Measurements from ENCODE around the gene FBXL2.
"Not testable (repeated sequence)": the region's sequence is repeated elsewhere in the genome, so short reads cannot be mapped to it uniquely, and the experiment has no call there.

FBXL2 gene

DNA sequence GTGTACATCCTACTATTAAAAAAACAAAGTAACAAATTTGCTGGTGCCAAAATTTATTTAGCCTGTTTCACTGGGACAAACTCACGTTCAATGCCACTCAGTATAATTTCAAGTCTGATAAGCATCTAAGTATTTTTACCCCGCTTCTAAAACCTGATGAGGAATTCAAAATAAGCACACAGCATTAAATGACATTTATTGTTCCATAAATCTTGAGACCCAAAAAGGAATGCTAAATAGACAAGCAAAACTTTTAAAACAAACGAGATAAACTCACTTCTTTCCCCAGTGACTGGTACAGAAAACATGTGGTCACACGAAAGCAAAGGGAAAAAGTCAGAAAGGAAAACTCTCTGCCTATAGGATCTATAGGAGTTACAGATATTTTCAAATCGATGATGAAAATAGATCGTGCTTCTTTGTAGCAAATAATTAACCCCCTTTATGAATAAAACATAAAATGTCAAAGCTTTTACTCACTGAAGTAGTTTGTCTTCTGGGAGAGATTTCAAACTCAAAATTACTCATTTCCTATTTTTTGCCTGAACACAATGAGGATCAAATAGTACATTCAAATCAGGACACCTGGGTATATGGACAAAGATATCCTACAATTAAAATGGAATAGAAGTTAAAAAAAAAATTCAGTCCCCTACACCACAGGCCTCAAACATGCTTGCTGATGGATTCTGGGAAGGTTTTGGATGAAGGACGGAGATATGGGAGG, 111.3 kb downstream of the FBXL2 start:
- DNase-seq (ENCODE audit: low spot score) = no peak

DNA sequence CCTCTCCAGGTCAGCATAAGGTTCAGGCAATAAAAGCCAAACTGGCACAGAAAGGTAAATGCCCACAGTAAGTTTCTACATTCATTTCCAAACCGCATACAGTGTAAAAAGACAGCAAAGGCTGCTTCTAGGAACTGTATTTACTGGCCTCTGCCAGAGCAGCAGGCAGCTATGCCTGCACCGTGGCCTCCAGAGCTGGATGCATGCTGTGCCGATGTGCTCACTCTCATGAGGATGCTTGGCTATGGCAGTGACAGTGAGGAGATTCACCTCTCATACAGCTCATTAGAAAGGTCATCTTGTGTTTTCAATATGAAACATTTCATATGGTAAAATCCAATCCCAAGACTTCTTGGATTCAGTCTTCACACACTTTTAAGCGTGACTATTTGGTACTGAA, 112.7 kb downstream of the FBXL2 start:
- no peak for DNase-seq (ENCODE audit: low spot score)

DNA sequence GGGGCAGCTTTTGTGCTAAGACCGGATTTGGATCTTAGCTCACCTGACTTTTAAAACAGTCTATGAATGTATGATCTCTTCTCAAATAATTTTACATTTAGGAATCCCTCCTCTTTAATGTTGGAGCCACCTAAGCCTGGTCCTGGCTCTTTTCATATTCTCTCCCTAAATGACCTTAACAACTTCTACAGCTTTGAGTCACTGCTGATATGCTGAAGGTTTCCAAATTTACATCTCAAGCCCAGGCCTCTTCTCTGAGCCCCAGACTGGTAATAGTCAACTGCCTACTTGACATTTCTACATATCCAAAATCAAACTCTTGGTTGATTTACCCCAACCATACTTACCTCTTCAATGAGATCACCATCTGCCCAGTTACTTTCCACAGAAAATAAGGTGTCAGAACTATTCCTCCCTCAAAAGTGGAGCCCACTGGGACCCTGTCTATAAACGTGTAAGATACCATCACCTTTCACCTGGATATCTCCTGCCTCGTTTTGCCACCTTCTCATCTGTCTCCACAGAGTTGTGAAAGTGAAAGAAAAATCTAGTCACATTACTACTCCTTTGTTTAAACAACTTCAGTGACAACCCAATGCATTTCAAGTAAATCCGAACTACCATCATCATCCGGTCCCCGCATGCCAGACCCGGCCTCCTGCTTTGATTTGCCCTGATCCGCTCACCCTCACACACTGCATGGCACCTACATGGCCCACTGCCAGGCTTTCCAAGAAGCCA, 114.2 kb downstream of the FBXL2 start:
- DNase-seq (ENCODE audit: low spot score) = no peak

DNA sequence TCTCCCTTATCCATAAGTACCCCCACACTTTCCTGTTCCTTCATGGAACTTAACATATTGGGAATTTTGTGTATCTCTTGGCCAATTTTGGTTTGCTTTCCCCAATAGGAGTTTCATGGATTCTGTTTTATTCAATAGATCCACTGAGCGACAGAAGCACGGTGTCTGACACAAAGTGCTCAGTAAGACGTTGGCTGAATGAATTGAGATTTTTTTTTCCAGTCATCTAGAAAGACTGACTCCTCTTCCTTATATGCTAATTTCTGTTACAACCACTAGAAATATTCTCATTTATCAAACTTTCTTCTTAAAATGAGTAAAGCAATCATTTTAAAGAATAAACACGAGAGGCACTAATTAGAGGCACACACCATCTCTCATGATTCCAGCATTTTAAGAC, 114.9 kb downstream of the FBXL2 start:
- DNase-seq (ENCODE audit: low spot score) = no peak

DNA sequence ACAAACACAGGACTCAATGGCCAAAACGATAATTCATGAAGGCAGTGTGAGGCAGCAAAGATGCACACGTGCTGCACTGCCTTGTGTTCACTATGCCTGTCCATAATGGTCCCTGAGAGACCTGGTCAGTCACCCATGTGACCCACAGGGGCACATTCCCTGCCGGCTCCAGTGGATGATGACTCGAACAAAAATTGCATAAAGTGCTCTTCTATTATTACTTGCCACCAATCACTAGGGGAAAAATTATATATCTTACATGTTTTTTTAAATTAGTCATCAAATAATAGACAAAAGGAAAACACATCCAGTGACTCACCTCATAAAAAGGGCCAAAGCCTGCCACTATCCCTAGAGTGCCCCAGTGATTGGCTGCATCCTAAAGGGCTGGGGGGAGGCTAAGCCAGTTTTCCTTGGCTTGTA, 115.5 kb downstream of the FBXL2 start:
- DNase-seq (ENCODE audit: low spot score) = peak; percentile 85

DNA sequence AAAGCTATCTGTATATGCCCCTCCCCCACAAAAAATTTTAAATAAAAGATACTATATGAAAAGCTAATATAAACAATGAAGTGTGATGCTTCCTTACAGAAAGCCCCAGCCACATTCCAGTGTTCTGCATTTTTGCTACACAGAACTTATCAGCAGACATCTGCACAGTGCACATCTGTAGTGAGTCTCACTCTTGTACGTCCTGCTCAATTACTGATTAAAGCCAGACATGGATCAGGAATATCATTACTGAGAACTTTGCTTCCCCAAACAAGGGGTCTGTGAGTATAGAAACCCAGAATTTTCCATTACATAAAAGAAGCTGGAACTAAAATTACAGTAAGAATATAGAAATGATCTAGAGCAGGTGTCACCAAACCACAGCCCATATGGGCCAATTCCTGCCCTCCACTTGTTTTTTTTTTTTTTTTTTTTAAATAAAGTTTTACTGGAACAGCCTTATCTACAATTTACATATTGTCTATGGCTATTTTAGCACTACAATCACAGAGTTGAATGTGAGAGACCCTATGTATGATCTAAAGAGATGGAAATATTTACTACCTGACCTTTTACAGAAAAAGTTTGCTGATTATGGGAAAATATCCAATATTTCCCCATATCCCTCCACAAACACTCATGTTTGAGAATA, 117.3 kb downstream of the FBXL2 start:
- DNase-seq (ENCODE audit: low spot score) = no peak

DNA sequence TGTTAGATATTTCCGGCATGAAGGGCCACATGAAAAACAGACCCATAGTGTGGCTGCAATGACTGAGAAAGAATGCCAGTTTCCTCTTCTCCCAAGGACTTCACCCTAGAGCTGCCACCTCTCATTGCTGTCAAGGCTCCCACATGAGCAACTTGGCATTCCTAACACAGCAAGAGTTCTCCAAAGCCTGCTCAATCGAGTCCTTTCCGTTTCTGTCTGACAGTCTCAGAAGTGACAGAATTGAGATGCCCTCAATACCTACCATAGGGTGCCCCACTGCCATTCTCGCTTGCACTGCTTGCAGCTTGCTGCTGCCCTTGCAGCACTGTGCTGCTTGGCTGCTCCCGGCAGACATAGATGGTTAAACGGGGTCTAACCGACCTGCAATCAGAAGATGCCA, 118.7 kb downstream of the FBXL2 start:
- DNase-seq (ENCODE audit: low spot score) = no peak

DNA sequence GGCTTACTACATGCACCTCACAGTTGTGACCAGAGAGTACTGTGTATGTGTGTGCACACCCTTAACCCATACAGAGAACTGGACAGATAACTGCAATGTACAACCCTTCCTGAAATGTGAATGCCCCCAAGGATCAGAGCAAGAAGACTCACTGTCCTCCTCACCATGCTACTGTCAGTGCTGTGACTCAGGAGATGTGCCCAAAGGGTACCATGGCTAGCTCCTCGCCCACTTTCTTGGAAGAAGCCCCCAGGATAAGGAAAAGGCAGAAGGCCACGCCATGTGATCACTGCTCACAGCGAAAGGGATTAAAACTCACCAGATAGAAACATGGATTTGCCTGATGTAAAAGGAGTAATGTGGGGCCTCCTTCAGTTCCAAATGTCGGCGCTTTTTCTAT, 121.2 kb downstream of the FBXL2 start:
- DNase-seq (ENCODE audit: low spot score) = no peak

DNA sequence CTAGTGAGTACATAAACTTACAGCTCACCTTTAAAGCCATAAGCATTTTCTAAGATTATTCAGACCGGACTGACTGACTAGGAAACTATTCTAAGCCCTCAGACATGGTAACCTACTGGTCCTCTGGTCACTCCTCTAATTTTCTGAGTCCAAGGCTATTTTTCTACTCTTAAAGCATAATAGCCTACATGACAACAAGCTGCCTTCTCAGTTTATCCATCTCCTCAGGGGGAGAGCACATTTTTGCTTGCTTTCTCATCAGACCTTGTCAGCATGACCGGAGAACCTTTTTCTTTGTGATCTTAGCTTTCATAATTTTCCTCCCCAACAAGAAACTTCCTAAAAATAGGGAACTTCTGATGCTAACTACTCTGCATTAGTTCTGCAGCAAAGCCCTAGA, 124.5 kb downstream of the FBXL2 start:
- DNase-seq (ENCODE audit: low spot score) = no peak

DNA sequence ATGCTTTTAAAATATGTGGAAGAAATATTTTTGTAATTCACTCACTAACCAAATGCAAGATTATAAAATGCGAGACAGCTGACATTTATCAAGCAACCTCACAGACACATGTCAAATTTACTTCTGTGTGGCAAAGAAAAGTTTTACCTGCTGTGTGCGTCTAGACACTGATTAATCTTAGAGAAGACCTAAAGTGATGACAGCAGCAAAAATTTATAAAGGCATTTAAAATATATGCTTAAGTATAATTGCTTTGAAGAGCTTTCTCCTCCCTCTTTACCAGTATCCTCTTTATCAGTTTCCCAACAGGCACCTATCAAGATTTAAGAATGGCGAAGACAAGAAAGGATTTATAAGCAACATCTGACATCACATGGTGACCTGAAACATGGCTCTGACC, 125.7 kb downstream of the FBXL2 start:
- no peak for DNase-seq (ENCODE audit: low spot score)

DNA sequence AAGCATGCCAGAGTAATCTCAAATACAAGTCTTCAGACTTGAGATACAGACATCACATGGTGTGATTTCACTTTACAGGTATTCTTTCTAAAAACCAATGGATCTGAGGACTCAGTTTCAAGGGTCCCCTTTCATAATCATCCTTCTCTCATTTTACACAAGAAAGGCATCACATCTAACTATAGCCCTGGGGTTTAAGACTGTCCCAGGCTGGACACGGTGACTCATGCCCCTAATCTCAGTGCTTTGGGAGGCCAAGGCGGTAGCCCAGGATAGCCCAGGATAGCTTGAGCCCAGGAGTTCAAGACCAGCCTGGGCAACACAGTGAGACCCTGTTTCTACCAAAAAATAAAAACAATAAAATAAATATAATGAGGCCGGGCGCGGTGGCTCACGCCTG, 126.5 kb downstream of the FBXL2 start:
- no peak for DNase-seq (ENCODE audit: low spot score)

DNA sequence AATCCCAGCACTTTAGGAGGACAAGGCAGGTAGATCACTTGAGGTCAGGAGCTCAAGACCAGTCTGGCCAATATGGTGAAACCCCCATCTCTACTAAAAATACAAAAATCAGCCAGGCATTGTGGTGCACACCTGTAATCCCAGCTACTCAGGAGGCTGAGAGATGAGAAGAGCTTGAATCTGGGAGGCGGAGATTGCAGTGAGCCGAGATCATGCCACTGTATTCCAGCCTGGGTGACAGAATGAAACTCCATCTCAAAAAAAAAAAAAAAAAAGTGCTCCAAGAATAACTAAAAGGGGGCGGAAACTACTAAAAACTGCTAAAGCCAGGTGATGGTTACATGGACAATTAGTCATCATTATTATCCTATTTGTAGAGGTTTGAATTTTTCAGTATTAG, 133.6 kb downstream of the FBXL2 start:
- not testable (repeated sequence) for DNase-seq (ENCODE audit: low spot score)

DNA sequence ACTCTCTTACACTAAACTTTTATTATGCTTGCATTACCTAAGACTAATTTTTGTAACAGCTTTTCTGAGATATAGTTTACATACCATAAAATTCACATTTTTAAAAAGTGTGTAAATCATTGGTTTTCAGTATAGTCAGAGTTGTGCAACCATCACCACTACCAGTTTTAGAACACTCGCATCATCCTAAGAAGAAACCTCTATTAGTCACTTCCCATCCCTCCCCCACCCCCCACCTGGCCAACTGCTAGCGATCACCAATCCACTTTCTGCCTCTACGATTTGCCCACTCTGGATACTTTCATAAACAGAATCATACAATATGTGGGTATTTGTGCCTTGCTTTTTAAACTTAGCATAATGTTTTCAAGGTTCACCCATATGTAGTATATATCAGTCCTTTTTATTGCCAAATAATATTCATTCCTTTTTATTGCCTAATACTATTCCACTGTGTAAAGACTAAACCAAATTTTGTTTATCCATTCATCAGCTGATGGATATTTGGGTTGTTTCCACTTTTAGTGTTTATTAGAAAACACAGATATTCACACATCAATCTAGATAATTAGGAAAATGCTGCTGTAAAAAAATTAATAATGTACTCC, 139.9 kb downstream of the FBXL2 start:
- no peak for DNase-seq (ENCODE audit: low spot score)

DNA sequence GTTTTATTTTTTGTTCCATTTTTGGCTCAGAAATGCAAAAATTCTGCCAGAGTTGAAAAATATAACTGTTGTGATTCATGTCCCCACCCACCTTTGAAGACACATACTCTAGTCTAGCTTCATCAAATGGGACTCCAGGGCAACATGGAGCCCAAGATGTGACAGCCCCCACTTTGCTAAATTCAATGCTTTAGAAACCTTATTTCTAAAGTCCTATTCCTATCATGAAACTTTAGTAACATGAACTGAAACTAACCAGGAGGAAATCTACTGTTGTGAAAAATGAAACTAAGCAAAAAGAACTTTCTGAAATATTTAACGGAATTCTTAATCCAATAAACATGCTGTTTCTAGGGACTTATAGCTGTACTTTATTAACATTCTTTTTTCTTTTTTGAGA, 142.7 kb downstream of the FBXL2 start:
- no peak for DNase-seq (ENCODE audit: low spot score)

DNA sequence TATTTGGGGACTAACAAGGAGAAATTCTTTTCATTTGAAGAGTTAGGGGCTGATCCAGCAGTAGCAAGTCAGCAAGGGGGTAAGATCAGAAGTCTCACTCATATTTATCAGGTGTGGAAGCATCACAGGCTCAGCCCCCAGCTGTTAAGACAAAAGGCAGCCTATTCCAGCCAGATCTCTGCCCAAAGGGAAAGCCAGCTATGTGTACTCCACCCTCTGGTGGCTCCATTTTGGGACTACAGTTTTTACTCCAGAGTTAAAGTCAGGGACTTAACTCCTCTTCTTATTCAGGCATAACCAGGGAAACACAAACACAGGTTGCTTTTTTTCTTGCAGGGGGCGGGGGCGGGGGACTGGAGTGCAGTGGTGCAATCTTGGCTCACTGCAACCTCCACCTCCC, 143.7 kb downstream of the FBXL2 start:
- DNase-seq (ENCODE audit: low spot score) = no peak

DNA sequence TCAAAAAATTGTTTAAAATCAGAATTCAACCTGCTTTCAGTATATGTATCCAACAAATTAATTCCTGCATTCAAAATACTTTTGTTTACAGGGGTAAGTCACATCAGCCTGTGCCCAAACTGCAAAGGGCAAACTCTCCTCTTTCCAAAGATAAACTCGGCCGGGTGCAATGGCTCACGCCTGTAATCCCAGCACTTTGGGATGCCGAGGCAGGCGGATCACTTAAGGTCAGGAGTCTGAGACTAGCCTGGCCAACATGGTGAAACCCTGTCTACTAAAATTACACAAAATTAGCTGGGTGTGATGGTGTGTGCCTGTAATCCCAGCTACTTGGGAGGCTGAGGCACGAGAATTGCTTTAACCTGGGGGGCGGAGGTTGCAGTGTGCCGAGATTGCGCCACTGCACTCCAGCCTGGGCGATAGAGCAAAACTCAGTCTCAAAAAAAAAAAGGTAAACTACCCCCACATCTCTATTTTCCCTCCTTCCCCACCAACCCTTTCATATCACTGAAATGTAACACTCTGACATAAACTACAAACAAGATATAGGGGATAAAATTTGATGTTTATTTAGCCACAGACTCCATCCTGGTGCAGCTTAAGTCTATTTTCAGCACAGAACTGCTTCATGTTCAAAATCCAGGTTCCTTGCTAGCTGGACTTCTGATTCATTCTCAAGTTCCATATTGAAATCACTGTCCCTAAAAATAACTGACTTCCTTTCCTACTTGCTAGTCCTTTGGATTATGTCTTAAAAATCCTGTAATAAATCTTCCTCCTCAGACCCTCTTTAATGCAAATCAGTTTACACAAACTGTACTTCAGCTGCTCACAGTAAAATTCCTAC, 147.6 kb downstream of the FBXL2 start:
- DNase-seq (ENCODE audit: low spot score) = no peak

DNA sequence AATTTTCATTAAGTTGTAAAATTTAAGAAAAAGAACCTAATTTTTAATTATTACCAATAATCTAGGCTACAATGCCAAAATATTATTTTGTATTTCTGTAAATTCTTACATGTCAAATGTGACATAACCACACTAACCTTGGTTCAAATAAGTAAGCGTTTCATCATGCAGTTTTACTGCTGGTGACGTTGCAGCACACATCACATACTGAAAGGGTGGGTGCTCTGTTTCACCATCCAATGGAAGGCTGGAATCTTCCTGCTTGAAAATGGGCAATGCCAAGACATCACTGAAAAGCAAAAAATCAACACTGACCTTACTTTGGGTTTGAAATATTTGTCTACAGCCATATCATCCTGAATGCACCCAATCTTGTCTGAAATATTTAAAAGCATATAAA, 148.2 kb downstream of the FBXL2 start:
- DNase-seq (ENCODE audit: low spot score) = no peak

DNA sequence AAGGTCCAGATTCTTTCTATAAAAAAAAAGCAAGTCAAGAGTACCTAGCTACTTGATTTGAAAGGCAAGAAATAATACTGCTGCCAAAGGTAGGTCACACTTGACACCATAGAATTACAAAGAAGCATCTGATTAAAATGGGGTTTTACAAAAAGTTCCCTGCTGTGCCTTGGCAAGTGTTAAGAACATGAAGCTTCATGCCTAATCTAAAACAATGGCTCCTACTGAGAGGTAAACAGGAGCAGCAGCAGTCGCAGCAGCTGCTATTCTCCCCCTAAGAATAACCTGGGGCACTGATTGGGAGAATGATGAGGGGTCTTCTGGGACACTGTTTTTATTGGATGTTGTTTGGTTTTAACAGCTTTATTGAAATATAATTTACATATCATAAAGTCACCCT, 148.8 kb downstream of the FBXL2 start:
- no peak for DNase-seq (ENCODE audit: low spot score)

DNA sequence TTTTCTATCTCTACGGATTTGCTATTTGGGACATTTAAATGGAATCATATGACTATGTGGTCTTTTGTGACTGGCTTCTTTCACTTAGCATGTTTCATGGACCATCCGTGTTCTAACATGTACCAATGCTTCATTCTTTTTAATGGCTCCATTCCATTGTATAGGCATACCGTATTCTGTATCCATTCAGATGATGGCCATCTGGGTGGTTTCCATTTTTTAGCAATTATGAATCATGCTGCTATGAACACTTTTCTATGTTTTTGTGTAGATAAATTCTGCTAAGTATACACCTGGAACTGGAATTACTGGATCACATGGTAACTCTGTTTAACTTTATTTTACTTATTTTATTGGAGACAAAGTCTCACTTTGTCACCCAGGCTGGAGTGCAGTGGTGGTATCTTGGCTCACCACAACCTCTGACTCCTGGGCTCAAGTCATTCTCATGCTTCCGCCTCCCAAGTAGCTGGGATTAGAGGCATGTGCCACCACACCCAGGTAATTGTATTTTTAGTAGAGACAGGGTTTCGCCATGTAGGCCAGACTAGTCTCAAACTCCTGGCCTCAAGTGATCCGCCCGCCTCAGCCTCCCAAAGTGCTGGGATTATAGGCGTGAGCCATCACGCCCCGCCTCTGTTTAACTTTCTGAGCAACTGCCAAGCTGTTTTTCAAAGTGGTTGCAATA, 149.5 kb downstream of the FBXL2 start:
- no peak for DNase-seq (ENCODE audit: low spot score)

DNA sequence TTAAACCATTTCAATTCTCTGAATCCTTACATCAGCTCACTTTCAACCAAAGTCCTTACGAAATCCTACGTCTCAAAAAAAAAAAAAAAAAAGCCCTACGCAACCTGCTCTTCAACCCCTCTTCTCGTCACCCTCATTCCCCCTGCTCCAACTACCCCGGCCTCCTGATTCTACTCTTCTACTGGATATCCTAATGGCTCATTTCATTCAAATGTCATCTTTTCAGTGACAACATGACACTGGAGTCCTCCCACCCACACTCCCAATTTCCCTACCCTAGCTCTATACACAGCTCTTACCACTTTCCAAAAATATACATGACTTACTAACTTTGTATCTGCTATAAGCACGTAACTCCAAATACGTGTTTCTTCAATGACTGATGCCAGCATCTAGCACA, 151.5 kb downstream of the FBXL2 start:
- no peak for DNase-seq (ENCODE audit: low spot score)

DNA sequence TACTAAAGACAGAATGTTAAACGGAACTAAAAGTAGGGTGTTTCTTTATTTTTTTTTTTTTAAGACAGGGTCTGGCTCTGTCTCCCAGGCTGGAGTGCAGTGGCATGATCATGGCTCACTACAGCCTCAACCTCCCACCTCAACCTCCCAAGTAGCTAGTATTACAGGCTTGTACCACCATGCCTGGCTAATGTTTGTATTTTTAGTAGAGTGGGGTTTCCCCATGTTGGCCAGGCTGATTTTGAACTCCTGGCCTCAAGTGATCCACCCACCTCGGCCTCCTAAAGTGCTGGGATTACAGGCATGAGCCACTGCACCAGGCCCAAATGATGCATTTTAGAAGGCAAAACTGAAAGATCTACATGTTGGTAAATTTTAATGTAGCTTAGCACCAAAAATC, 152.1 kb downstream of the FBXL2 start:
- DNase-seq (ENCODE audit: low spot score) = not testable (repeated sequence)

All from AG20443 (cell line).